ENCODE results near the gene FPGS. TPM values are rescaled to one million over a fixed set of nuclear protein-coding genes. Genes with fewer than 3 reads are reported as not detected.

Gene FPGS
- polyA plus RNA-seq, 2 of the 4 experiments (the other 2 are of a cell fraction): 28.8 to 48.5 TPM

- FAIRE-seq (no peak), DNase-seq (ENCODE audit: low read depth in 1 of 2, low spot score in 1 of 2) (no peak), ATAC-seq (peak in 1 of 2 experiments; percentile 9; a peak in 2 of 6 replicates)
- POLR2A ChIA-PET: no interaction called here
- WGBS (ENCODE audit: missing lambda C conversion rate): 89% methylated on average over 28 of the region's 33 CpGs
- H3K9me3 ChIP-seq: no peaks in the 10 kb centered on the region
- no peak overlapping the region for H3K4me3 ChIP-seq
- H3K27ac ChIP-seq: no peak overlapping the region
- no peak for TF ChIP-seq HOXA7 (CRISPR knock-in tag; IDR thresholded peaks at IDR 0.05)
- CTCF ChIA-PET: interaction anchor here (0.6 to 2.1 kb wide), 2 partner anchors 15 to 54 kb away, joined by 4 to 6 read pairs; no protein-coding TSS in a partner anchor
- H3K4me1 ChIP-seq: no peaks in the 10 kb centered on the region
- no peak overlapping the region for H3K4me2 ChIP-seq
These were observed 13.1 kb downstream of the FPGS start for GRCh38 chr9:127815512-127816361.

- H3K4me3 ChIP-seq: no peak overlapping the region
- FAIRE-seq: no peak
- TF ChIP-seq CBX8 (IDR thresholded peaks at IDR 0.05) (no peak), ZNF302 (CRISPR knock-in tag; IDR thresholded peaks at IDR 0.05) (no peak), MAFK (IDR thresholded peaks at IDR 0.05; ENCODE audit: partially characterized antibody) (no peak), CEBPB (IDR thresholded peaks at IDR 0.05) (no peak), HDAC2 (IDR thresholded peaks at IDR 0.05) (no peak), FOXS1 (CRISPR knock-in tag; IDR thresholded peaks at IDR 0.05) (no peak), RAD21 (conservative IDR thresholded peaks at IDR 0.05 in 1 of 2, IDR thresholded peaks at IDR 0.05 in 1 of 2) (no peak), RFX5 (IDR thresholded peaks at IDR 0.05) (no peak), POLR2AphosphoS2 (conservative IDR thresholded peaks at IDR 0.05; ENCODE audit: low read length) (no peak), GATA3 (IDR thresholded peaks at IDR 0.05; ENCODE audit: borderline replicate concordance) (no peak), ZSCAN20 (CRISPR knock-in tag; IDR thresholded peaks at IDR 0.05) (no peak), PHF8 (IDR thresholded peaks at IDR 0.05; ENCODE audit: borderline replicate concordance, low read depth) (no peak), CHD4 (IDR thresholded peaks at IDR 0.05; ENCODE audit: borderline replicate concordance) (no peak), FOSB (CRISPR knock-in tag; IDR thresholded peaks at IDR 0.05) (no peak), POLR2A (IDR thresholded peaks at IDR 0.05; ENCODE audit: low read length) (no peak)
- TF ChIP-seq, protein P1, sequence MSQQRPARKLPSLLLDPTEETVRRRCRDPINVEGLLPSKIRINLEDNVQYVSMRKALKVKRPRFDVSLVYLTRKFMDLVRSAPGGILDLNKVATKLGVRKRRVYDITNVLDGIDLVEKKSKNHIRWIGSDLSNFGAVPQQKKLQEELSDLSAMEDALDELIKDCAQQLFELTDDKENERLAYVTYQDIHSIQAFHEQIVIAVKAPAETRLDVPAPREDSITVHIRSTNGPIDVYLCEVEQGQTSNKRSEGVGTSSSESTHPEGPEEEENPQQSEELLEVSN (IDR thresholded peaks at IDR 0.05; ENCODE audit: borderline replicate concordance, low read depth): no peak
- TF ChIP-seq, protein P2, sequence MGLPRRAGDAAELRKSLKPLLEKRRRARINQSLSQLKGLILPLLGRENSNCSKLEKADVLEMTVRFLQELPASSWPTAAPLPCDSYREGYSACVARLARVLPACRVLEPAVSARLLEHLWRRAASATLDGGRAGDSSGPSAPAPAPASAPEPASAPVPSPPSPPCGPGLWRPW (IDR thresholded peaks at IDR 0.05): no peak
- TF ChIP-seq, protein P3, sequence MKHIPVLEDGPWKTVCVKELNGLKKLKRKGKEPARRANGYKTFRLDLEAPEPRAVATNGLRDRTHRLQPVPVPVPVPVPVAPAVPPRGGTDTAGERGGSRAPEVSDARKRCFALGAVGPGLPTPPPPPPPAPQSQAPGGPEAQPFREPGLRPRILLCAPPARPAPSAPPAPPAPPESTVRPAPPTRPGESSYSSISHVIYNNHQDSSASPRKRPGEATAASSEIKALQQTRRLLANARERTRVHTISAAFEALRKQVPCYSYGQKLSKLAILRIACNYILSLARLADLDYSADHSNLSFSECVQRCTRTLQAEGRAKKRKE (CRISPR knock-in tag; IDR thresholded peaks at IDR 0.05; ENCODE audit: low read depth): no peak
- no peak for DNase-seq (ENCODE audit: low read depth in 1 of 2, low spot score in 1 of 2)
- H3K4me2 ChIP-seq: no peak overlapping the region
- ChIA-PET CTCF (interaction anchor here (2.1 to 2.3 kb wide), 2 partner anchors 10 to 53 kb away, joined by 6 to 17 read pairs; no protein-coding TSS in a partner anchor), POLR2A (no interaction called here)
- H3K4me1 ChIP-seq: no peaks in the 10 kb centered on the region
- WGBS (ENCODE audit: missing lambda C conversion rate): 74% methylated on average over 3 of the region's 3 CpGs
- peak; percentile 12 to 22; a peak in 3 of 6 replicates for ATAC-seq
- no peaks in the 10 kb centered on the region for H3K9me3 ChIP-seq
- H3K27ac ChIP-seq: no peak overlapping the region
These were observed 13.7 kb downstream of the FPGS start for GRCh38 chr9:127816362-127816725.

DNA sequence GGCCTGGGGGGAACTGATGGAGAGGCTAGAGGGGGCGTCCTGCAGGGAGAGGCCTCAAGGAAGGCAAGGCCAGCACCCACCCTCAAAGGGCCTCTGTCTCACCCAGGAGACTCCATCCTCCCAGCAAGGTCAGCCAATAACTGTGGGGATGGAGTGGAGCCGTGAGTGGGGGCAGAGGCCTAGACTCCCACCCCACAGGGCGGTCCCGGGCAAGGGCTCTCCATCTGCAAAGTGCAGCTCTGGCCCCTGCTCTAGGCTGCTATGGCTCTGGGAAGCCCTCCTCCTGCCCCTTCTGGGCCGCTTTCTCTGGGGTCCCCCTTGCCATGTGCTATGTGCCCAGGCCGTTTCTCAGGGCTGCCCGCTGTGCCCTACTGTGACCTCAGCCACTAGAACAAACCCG, 14.0 kb downstream of the FPGS start:
- H3K9me3 ChIP-seq: no peaks in the 10 kb centered on the region
- ChIA-PET POLR2A (no interaction called here), CTCF (interaction anchor here (1.0 to 3.2 kb wide), 5 partner anchors 10 to 53 kb away, joined by 3 to 22 read pairs (median 6); no protein-coding TSS in a partner anchor)
- no peak overlapping the region for H3K4me2 ChIP-seq
- no peak for DNase-seq (ENCODE audit: low read depth in 1 of 2, low spot score in 1 of 2)
- no peak overlapping the region for H3K27ac ChIP-seq
- H3K4me1 ChIP-seq: no peaks in the 10 kb centered on the region
- no peak for FAIRE-seq
- ATAC-seq: peak; percentile 2 to 13; a peak in 3 of 6 replicates
- no peak overlapping the region for H3K4me3 ChIP-seq
- TF ChIP-seq, protein P4, sequence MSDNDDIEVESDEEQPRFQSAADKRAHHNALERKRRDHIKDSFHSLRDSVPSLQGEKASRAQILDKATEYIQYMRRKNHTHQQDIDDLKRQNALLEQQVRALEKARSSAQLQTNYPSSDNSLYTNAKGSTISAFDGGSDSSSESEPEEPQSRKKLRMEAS (IDR thresholded peaks at IDR 0.05): no peak
- TF ChIP-seq POLR2AphosphoS2 (conservative IDR thresholded peaks at IDR 0.05; ENCODE audit: low read length): no peak
- TF ChIP-seq, protein P5, sequence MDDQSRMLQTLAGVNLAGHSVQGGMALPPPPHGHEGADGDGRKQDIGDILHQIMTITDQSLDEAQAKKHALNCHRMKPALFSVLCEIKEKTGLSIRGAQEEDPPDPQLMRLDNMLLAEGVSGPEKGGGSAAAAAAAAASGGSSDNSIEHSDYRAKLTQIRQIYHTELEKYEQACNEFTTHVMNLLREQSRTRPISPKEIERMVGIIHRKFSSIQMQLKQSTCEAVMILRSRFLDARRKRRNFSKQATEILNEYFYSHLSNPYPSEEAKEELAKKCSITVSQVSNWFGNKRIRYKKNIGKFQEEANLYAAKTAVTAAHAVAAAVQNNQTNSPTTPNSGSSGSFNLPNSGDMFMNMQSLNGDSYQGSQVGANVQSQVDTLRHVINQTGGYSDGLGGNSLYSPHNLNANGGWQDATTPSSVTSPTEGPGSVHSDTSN (IDR thresholded peaks at IDR 0.05): no peak
- no peak for TF ChIP-seq ZFP36 (IDR thresholded peaks at IDR 0.05; ENCODE audit: borderline replicate concordance, partially characterized antibody)
- TF ChIP-seq, protein P1 (IDR thresholded peaks at IDR 0.05; ENCODE audit: borderline replicate concordance, low read depth): no peak
- no peak for TF ChIP-seq CBX2 (IDR thresholded peaks at IDR 0.05; ENCODE audit: borderline replicate concordance, low read depth)
- no peak for TF ChIP-seq FOXS1 (CRISPR knock-in tag; IDR thresholded peaks at IDR 0.05)
- TF ChIP-seq POLR2A (IDR thresholded peaks at IDR 0.05; ENCODE audit: low read length): no peak
- no peak for TF ChIP-seq EHF (CRISPR knock-in tag; IDR thresholded peaks at IDR 0.05)
- no peak for TF ChIP-seq PHF8 (IDR thresholded peaks at IDR 0.05; ENCODE audit: borderline replicate concordance, low read depth)
- WGBS (ENCODE audit: missing lambda C conversion rate): 97% methylated on average over 5 of the region's 8 CpGs

All from A549 (cell line).